GM19467 (cell line): Measurements from ENCODE around the gene MYO3B.

Source experiments
- ATAC-seq: cut with Tn5 transposase; IDR thresholded peaks from one replicate; pipeline ENCODE4 v1.9.1; 2021; ENCODE audit warnings: mild to moderate bottlenecking, moderate library complexity; ENCODE audit not compliant: unreplicated experiment

Gene MYO3B

DNA sequence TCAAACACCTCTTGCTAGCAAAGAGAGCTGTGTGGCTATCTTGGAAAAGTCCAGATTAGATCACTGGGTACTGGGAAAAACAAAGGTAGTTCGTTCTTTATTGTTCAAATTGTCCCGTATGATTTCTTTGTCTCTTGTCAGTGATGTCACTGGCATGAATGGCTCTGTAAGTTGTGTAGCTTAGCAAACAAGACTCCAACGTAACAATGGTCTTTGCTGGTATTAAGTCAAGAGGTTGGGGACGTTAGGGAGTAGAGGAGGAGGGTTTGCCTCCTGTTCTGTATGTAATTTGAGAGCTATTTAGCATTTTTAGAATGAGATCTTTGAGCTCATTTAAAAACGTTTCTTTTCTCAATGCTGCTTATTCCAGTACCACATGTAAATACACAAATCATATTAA, 320.7 kb downstream of the MYO3B start:
- ATAC-seq, result no peak

DNA sequence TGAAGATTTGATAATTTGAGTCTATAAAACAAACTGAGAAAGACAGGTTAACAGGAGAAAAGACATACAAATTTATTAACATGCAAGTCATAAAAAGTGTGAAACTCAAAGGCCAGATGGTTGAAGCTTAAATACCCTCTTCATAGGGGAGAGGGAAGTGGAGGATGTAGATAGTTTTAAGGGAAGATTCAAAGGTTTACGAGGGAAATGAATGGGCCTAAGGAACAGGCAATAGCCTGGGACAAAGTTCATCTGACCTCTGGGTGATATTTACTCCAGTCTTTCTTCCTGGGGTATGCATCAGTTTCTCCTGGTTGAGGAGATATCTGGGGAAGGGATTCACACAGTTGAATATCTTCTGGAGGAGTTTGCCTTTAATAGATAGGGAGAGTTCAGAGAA, 322.2 kb downstream of the MYO3B start:
- ATAC-seq, result no peak

DNA sequence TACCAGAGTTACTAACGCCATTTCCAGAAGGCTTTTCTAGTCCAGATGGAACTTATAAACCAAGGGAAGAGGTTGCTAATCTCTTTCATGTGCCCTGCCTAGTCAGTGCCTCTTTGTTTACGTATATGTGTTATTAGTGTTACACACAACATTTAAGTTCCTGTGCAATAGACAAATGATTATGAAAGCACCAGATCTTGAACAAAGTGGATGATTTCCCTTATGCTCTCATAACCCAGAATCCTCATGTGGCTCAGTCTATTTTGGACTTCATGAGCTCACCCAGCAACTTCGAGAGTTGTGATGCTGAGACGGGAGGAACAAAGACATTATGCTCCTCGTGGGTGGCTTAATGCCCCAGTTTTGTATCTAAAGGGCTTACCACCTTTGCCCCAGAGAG, 322.8 kb downstream of the MYO3B start:
- no peak for ATAC-seq

DNA sequence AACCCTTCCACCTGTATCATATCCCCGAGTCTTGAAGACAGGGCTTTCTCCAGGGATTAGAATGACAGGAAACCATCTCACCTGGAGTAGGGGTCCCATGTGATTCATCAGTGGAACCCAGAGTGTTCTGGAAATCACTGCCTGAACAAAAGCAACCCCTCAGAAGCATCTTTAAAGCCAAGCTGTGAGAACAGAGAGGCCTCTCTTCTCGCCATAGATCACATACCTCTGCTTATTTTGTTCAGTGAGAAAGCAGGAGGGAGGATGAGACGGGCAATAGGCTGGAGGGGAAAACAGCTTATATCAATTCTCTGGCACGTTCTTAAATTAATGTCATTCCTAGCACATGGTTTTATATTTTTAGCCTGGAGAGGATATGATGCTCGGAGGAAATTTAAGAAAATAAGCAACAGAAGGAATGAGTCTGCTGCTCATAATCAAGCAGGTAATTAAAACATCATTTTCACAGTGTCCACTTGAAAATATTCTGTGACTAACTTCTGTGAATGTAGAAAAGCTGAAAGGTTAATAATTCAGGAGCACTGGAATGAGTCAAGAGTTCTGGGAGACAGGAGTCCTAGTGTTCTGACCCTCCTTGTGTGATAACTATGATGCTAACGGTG, 323.6 kb downstream of the MYO3B start:
- no peak for ATAC-seq

DNA sequence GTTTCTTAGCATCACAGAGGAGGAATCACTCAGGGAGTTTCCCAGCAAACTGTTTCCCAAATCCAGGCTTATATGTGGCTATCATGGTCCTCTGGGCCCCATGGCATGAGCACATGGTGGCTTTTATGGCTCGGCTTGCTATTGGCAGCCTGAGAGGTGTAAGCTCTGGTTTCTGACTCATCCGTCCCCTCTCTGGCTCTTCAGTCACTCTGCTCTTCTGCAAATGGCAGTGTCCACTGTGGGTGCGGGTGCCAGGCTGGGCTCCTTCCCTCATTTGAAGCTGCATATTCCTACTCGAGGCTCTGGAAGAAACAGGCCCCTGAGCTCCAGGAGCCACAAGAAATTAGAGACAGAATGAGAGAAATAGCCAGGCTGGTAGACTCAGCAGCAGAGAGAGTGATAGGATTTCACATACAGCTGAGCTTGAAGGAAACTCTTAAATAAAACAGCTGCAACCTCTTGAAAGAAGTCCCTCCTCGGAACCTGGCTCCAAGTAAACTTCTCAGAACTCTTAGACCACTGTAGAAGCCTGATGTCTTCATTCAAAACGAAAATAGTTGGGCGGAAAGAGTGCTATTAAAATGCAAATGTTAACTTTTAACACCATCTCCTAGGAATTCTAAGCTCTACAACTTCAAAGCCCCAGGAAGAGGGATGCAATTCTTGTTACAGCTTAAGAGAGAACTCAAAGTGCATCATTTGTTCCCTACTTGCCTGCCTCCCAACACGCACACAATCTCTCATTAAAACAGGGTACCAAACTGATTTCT, 324.6 kb downstream of the MYO3B start:
- ATAC-seq, result no peak

DNA sequence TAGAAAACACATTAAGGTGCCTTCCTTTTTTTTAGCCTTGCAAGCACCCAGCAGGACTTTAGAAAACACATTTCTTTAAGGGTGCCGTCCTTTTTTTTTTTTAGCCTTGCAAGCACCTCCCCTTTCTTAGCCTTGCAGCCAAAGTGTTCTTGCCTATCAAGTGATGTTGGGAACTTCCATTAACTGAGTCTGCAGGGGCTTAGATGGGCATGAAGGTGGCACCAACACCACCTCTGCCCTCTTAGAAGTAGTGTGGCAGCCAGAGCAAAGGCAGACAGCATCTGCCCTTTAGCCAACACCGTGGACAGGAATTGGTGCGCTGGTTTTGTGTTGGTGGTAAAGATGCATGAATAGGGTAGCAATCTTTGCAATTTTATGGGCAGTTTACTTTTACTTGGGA, 325.6 kb downstream of the MYO3B start:
- no peak for ATAC-seq

DNA sequence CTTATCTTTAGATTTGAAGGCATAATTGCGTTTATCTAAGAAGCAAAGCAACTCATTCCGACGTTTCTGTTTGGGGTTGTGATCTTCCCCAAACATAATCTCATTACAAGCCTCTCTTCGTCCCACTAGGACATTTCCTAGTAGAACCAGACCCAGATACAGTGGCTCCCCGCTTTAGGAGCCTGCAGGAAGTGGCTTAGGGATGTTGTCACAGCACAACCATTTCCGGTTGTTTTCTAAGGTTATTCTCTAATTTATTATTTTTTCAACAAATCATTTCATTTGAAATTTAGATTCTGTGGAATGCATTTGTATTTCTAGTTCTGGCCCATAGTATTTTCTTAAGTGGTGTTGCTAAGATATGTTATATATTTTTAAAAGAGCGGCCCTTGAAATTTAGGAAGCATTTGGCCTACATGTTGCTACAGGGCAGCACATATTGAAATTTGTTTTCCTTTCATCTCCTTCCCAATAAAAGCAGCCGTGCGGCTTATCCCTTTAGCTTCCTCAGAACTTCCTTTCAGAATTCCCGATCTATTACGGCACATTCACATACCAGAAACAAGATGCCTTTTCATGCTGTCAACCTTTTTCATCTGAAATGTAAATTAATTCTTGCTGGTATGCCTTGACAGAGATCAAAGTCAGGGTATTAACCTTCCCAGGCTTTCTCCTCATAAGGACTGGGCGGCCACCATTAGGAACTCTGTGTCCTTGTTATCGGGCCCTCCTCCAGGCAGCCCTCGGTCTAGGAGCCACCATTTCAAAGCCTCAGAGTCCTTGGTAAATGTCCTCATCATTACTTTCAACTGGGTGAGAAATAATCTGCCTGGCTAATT, 326.2 kb downstream of the MYO3B start:
- no peak for ATAC-seq

DNA sequence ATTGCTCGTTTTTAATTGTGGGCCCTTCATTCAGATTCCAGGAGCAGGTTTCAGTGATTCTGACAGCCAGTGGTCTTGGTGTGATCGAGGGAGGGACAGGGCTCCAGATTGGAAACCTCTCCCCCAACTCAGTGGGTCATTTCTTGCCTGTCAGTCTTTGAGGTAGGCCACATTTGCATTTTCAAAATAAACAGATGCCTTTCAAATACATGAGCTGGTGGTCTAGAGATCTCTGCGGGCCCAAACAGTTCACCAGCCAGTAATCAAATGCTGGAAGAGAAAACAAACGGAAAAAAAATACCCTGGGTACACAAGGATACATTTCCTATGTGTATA, 326.8 kb downstream of the MYO3B start:
- ATAC-seq, result no peak

DNA sequence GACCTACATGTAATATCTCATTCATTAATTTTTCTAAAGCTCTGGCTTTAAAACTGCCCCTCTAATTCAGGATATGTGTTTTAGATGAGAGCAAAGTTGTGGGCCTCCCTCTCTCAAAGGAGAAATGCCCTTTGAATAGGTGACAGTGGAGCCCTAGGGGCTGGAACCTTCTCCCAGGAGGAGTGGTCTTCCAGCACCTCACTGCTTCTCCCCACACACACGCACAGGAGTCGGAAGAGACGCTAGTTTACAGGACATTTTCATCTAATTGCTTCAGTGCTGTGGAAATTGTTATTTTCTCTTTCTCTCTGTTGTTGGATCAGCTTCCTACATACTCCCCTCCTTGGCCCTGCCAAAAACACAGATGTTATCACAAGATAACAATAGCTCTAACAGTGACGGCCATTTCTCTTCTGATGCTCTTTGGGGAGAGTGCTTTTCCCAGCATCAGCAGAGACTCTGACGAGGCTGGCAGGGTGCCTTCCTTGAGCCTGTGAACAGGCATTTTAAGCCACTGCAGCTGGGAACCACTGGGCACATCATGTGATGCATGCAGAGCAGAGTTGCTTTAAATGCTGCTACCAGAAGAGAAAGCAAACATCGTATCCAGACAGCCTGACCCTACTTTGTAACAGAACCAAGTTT, 327.8 kb downstream of the MYO3B start:
- no peak for ATAC-seq

DNA sequence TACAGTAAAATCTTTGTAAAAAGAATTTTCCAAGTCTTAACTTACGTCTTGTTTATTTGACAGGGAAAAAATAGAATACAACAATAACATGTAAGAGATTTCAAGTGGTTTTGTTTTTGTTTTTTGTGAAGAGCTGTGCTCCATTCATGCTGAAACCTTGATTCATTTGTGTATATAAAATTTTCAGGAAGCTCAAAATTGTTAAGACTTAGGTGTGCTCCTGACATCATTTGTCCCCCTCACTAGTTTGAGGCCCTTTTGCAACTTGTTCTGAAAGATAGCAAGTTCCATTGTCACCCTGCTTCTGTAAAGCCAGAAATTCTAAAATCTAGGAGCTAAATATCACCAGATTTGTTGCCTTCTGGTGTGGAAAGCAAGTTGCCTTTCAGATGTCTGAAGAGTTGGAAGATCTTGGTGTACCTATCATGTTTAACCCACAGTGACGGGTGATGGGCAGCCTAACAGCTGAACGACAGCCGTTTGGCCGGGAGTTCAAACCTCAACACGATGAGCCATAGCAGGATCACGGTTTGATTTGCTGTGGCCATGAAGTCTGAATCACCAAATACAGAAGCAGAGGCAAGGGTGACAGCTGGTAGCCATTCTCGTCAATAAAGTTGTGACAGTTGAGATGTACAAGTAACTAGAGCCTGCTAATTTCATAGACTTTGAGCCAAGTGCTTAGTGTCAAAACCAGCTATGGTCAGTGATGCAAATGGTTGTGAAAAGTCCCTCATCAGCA, 331.7 kb downstream of the MYO3B start:
- ATAC-seq, result no peak

DNA sequence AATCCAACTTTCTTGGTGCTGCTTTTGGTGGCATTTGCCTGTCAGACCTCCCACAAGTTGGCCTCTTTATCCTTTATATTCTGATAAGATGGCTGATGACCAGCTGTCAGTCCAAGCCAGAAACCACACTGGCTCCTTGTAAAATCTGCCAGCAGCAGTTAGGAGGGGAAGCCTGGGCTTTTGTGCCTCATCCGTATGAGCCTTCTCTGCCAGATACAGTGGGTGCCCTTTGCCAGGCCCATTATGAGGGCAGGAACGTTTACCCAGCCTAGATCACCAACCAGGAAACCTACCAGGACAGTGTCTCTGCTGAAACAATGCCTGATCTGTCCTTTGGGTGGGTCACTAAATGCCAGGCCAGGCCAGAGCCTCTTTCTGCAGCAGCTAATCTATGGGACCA, 334.3 kb downstream of the MYO3B start:
- ATAC-seq, result no peak

DNA sequence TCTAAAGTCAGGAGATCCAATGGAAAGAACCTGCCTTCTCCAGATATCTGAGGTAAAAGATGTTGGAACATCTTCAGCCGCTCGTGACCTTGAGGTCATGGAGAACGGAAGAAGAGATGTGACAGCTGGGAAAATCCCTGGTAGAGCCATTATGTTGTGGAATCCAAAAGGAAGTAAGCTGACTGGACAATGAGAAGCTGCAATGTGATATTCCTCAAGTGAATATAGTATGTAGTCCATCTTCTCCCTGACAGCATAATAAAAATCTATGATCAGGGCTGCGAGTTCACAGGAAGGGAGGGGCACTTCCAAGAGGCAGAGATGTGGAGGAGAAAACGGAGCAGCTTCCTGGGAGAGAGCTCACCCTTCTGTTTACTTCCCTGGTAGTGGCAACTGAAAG, 336.2 kb downstream of the MYO3B start:
- no peak for ATAC-seq

DNA sequence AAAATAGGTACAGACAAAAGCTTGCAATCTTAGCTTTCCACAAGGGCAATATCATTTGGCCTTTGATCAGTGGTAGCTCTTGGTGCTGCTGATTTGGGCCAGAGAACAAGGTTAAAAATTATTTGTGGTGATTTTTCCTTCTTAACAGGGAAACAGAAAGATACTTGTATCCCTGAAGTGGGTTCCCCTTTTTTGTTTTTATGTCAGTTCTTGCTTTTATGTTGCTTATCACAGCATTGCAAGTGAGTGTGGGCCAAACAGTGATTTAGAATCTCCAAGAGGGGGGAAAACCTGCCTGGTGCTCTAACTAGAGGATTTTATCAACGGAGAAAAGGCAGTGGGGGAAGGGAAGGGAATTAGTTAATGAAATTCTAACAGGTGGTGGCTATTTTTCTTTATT, 339.6 kb downstream of the MYO3B start:
- no peak for ATAC-seq

DNA sequence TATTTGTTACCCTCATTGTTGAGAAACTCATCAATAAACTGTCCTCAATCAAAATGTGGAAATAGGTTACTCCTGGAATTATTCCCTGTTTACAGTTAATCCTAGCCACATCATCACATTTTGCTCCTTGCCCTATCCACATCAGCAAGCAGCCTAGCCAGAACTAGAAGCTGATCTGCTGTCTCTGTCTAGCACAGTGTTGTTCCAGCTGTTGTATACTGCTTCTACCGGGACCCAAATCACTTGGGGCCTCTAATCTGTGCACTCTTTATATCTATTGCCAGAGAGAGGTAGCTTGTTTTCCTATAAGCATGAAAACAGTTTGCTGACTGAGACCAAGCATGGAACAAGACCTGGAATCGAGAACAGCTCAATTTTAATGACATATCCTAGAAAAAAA, 341.0 kb downstream of the MYO3B start:
- ATAC-seq, result no peak

DNA sequence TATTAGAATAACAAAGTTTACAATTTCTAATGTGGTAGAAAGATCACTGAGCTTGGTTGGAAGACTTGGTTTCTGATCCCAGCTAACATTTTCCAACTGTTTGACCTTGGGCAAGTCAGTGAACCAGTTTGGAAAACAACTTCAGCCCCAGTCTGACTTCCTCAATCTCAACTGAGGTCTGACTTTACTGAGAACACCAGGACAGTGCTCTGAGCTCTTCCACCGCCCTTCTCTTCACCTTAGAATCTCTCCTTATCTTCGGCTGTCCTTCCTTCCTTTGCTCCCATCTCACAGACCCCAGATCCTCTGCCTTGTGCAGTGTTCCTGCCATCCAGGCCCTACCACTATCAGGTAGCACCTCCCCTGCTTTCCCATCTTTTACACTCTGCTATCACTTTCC, 343.4 kb downstream of the MYO3B start:
- no peak for ATAC-seq

DNA sequence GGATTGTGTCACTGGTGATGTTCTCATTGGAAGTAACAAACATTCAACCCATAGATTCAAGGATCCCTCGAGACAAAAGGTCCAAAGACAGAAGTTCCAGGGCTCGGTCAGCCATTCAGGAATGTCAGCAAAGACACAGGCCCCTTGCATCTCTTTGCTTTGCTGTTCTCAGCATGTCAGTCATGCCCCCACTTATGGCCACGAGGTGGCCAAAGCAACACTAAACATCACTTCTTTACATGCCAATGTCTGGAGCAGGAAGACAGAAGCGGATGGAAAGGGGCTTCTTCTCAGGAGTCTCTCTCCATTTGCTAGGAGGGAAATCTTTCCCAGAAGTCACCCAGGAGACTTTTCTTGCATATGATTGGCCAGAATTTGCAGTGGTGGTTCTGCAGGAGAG, 345.6 kb downstream of the MYO3B start:
- no peak for ATAC-seq

DNA sequence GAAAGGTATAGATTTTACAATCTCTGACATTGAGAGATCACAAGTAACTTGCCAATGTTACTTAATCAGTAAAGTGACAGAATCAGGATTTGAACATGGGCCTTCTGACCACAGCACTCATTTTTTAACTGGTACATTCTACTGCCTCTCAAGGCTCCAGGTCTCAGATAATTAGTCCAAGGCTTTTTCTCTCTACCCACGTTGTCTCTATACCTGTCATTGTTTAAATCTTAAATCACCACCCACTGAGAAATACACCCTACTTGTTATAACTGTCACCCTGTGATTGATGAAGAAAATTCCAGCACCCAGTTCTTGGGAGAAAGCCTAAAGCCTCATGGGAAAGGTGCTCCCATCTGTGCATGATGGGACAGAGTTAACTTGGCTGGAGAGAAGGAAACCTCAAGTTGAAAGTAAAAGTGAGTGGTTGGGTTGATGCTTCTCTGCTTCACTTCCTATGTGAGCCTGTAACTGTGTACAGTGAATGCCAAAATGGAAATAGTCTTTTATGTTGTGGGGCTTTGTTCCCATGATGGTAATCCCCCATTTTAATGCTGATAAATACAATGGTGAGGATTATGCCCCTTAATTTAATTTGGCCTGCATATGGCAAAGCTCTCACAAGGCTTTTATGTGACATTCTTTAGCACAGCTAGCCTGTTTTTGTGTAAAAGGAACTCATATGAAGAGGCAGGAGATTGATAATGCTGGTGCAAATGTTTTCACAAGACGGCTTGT, 347.1 kb downstream of the MYO3B start:
- ATAC-seq, result peak; percentile 58

DNA sequence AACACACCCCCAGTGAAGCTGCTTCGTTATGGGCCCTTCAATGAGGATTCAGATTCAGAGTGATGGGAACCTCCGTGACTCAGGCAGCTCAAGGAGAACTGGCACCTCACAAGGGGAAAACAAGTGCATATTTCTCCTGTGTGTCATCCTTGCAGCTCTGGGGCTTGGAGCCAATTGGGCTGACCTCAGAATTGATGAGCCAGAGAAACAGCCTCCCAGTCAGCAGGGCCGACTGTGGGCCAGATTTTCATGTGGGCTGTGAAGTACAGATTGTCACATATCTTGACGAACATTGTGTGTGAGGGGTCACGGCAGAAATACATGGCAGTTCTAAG, 347.6 kb downstream of the MYO3B start:
- ATAC-seq, result no peak

DNA sequence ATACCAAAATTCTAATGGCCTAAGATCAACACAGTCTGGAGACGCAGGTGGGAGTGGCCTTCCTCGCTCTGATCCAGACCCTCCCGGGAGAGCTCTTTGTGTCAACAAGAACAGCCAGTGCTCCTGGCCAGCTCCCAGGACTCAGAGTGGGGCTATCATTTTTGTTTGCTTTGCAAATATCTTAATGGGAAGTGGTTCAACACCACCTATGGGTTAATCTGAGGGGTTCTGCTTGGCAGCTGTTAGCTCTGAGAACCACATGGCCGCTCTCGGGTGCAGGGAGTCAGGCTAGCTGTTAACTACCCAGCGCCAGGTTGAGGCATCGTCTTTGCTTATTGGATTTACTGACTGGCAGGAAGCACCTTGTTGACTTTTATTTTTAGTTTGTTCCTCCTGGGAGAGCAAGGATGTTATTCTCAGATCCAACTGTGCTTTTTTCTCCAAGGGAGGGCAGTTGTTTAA, 352.4 kb downstream of the MYO3B start:
- no peak for ATAC-seq
